ENCODE measurements around the gene CSRNP2.

DNA sequence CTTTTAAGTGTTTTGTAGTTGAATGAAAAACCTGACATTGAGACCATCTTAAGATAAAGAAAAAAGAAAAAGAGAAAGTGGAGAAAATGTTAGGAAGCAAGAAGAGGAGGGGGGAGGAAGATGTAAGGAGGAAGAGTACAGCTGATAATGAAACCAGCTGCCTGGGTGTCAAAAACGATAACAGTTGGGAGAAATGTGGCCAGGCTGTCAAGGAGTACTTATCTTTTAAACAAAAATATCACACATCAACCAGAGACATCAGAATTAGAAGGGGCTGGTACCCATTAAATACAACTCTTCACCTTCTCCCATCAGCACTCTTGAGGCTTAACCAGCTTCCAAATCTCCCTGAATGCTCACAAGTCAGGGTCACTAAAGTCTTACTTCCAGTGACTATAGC lies 61.7 kb downstream of the CSRNP2 start:
- no peak for TF ChIP-seq POLR2A (IDR thresholded peaks at IDR 0.05)
- no peak for TF ChIP-seq EP300 (IDR thresholded peaks at IDR 0.05)
- TF ChIP-seq, protein P1, sequence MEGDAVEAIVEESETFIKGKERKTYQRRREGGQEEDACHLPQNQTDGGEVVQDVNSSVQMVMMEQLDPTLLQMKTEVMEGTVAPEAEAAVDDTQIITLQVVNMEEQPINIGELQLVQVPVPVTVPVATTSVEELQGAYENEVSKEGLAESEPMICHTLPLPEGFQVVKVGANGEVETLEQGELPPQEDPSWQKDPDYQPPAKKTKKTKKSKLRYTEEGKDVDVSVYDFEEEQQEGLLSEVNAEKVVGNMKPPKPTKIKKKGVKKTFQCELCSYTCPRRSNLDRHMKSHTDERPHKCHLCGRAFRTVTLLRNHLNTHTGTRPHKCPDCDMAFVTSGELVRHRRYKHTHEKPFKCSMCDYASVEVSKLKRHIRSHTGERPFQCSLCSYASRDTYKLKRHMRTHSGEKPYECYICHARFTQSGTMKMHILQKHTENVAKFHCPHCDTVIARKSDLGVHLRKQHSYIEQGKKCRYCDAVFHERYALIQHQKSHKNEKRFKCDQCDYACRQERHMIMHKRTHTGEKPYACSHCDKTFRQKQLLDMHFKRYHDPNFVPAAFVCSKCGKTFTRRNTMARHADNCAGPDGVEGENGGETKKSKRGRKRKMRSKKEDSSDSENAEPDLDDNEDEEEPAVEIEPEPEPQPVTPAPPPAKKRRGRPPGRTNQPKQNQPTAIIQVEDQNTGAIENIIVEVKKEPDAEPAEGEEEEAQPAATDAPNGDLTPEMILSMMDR (IDR thresholded peaks at IDR 0.05): no peak
- TF ChIP-seq POLR2AphosphoS5 (IDR thresholded peaks at IDR 0.05): no peak
